ENCODE measurements around the gene MEIS1.

- TF ChIP-seq POLR2A (IDR thresholded peaks at IDR 0.05) (no peak), CTCF (IDR thresholded peaks at IDR 0.05) (no peak), POLR2AphosphoS5 (IDR thresholded peaks at IDR 0.05) (no peak)
Observed at GRCh38 chr2:66526180-66526579, 91.3 kb downstream of the MEIS1 start.
